GM19239 (cell line): ENCODE results near the gene OR5AP2.
"Not testable (repeated sequence)": the region's sequence is repeated elsewhere in the genome, so short reads cannot be mapped to it uniquely, and the experiment has no call there.

ENCODE experiments used
- DNase-seq: peaks from one replicate; pipeline ENCODE4 v3.0.0; 2011; ENCODE audit warnings: low spot score; ENCODE audit not compliant: insufficient read length
- FAIRE-seq: peaks from 2 replicates; lab custom pipeline; 2011; peaks lifted over from hg19 to GRCh38; lab: Jason Lieb, UNC

OR5AP2 gene

GRCh38 chr11:56642339-56642738 is at the start of gene OR5AP2:
Gene OR5AP2, minus strand, starts transcription at chr11:56642439. Its CDS starts 0 bp downstream, at chr11:56642439.
- FAIRE-seq (no peak), DNase-seq (no peak)

- not testable (repeated sequence) for DNase-seq
- peak; percentile 35 for FAIRE-seq
These were observed 48.9 kb upstream of the OR5AP2 start for GRCh38 chr11:56691179-56691578.

- FAIRE-seq, result no peak
- DNase-seq, result no peak
These were observed 46.4 kb upstream of the OR5AP2 start for GRCh38 chr11:56688554-56689100.

- DNase-seq, result no peak
- no peak for FAIRE-seq
These were observed 28.7 kb upstream of the OR5AP2 start for GRCh38 chr11:56670984-56671383.

GRCh38 chr11:56663386-56663785 is 21.1 kb upstream of the OR5AP2 start, which contains the start of gene OR5AR1:
Gene OR5AR1, plus strand, starts transcription at chr11:56663686. Its CDS starts 0 bp downstream, at chr11:56663686.
- DNase-seq (no peak), FAIRE-seq (no peak)

- FAIRE-seq, result no peak
These were observed 17.5 kb upstream of the OR5AP2 start for GRCh38 chr11:56659755-56660154.

GRCh38 chr11:56637500-56637899 is 4.7 kb downstream of the OR5AP2 start:
- DNase-seq (no peak), FAIRE-seq (no peak)

More at GRCh38 chr11:56659755-56660154, 17.5 kb upstream of the OR5AP2 start:
- DNase-seq, result no peak

- FAIRE-seq (no peak), DNase-seq (no peak)
These were observed 5.4 kb downstream of the OR5AP2 start for GRCh38 chr11:56636861-56637260.

GRCh38 chr11:56632329-56632728 is 9.9 kb downstream of the OR5AP2 start:
- FAIRE-seq (no peak), DNase-seq (no peak)

- DNase-seq (no peak), FAIRE-seq (no peak)
These were observed 16.3 kb downstream of the OR5AP2 start for GRCh38 chr11:56625946-56626345.

GRCh38 chr11:56624661-56625110 is 17.6 kb downstream of the OR5AP2 start:
- no peak for DNase-seq
- FAIRE-seq, result no peak

GRCh38 chr11:56611174-56611573 is 31.1 kb downstream of the OR5AP2 start:
- FAIRE-seq (no peak), DNase-seq (no peak)

GRCh38 chr11:56592088-56592717 is 50.0 kb downstream of the OR5AP2 start:
- not testable (repeated sequence) for DNase-seq, FAIRE-seq
